Karpas-422 (cell line): ENCODE data around the gene FLII. TPM values are rescaled to one million over a fixed set of nuclear protein-coding genes. Genes with fewer than 3 reads are reported as not detected.

Experiments used
- DNase-seq: peaks from one replicate; pipeline ENCODE4 v3.0.0-alpha.2; 2015
- H2AFZ ChIP-seq: fragments of 200-600 bp; sonication (generic); 2 replicates; pipeline ENCODE4 v1.6.1; 2014; ENCODE audit warnings: antibody characterized with exemption, low read length, mixed read lengths
- H3K27ac ChIP-seq: fragments of 200-600 bp; sonication (generic); 2 replicates; pipeline ENCODE4 v1.5.1; 2014; ENCODE audit warnings: mild to moderate bottlenecking, low read length, moderate library complexity
- H3K27me3 ChIP-seq: fragments of 200-600 bp; sonication (generic); 2 replicates; pipeline ENCODE4 v1.6.1; 2014; ENCODE audit warnings: low read length, mixed read lengths
- H3K36me3 ChIP-seq: fragments of 200-600 bp; sonication (generic); 2 replicates; pipeline ENCODE4 v1.6.1; 2014; ENCODE audit warnings: low read length, mixed read lengths; ENCODE audit not compliant: insufficient read depth
- H3K4me1 ChIP-seq: fragments of 200-600 bp; sonication (generic); 2 replicates; pipeline ENCODE4 v1.6.1; 2014; ENCODE audit warnings: mild to moderate bottlenecking, low read length, mixed read lengths
- H3K4me2 ChIP-seq: fragments of 200-600 bp; sonication (generic); 2 replicates; pipeline ENCODE4 v1.6.1; 2014; ENCODE audit warnings: low read length, low read depth, mild to moderate bottlenecking; ENCODE audit not compliant: poor library complexity, severe bottlenecking
- H3K4me3 ChIP-seq: fragments of 200-600 bp; sonication (generic); 2 replicates; pipeline ENCODE4 v1.5.1; 2014; ENCODE audit warnings: mild to moderate bottlenecking, antibody characterized with exemption, low read length, mixed read lengths
- H3K79me2 ChIP-seq: fragments of 200-600 bp; sonication (generic); 2 replicates; pipeline ENCODE4 v1.6.1; 2014; ENCODE audit warnings: mild to moderate bottlenecking, low read length, mixed read lengths
- H3K9ac ChIP-seq: fragments of 200-600 bp; sonication (generic); 2 replicates; pipeline ENCODE4 v1.6.0; 2014; ENCODE audit warnings: low read length
- H3K9me2 ChIP-seq: fragments of 200-600 bp; sonication (generic), shearing (Covaris generic); replicated peaks from 2 replicates; pipeline ENCODE4 v1.6.0; 2014; ENCODE audit warnings: mild to moderate bottlenecking, low read length, moderate library complexity; ENCODE audit not compliant: insufficient read depth
- H3K9me3 ChIP-seq: fragments of 300-700, 200-600 bp; sonication (generic); 2 replicates; pipeline ENCODE4 v1.6.1; 2014; ENCODE audit warnings: low read length, mixed read lengths
- H4K20me1 ChIP-seq: fragments of 200-600 bp; sonication (generic); 2 replicates; pipeline ENCODE4 v1.6.1; 2014; ENCODE audit warnings: mild to moderate bottlenecking, antibody characterized with exemption, low read length, low read depth; ENCODE audit not compliant: insufficient read depth
- total RNA-seq: library from RNA; depleted of rRNA; stranded (reverse); fragments of >200 nt; shearing (Covaris generic); gene quantifications from 2 replicates; pipeline ENCODE4 v1.2.3, GENCODE V29; 2014; ENCODE audit warnings: low replicate concordance

Gene FLII
- total RNA-seq, 1 experiment from 2014 or later = 166 TPM

GRCh38 chr17:18252160-18252559 lies 6.4 kb downstream of the FLII start:
- H4K20me1 ChIP-seq = peaks cover 11% of the 10 kb centered on the region; the same call in 1 of the 2 replicates
- H2AFZ ChIP-seq = no peak overlapping the region
- peaks cover 6% of the 10 kb centered on the region for H3K4me1 ChIP-seq
- peaks cover 12% of the 10 kb centered on the region; the same call in 1 of the 2 replicates for H3K36me3 ChIP-seq
- H3K4me2 ChIP-seq = no peak overlapping the region
- H3K27ac ChIP-seq = no peak overlapping the region
- no peaks in the 10 kb centered on the region for H3K27me3 ChIP-seq
- H3K9me3 ChIP-seq = no peaks in the 10 kb centered on the region
- no peak for DNase-seq
- H3K79me2 ChIP-seq = peaks cover 16% of the 10 kb centered on the region
- no peak overlapping the region for H3K4me3 ChIP-seq
- H3K9ac ChIP-seq = no peak overlapping the region
- no peaks in the 10 kb centered on the region for H3K9me2 ChIP-seq

GRCh38 chr17:18251204-18251603 lies 7.3 kb downstream of the FLII start:
- DNase-seq = no peak
- Histone ChIP-seq H3K27me3 (no peaks in the 10 kb centered on the region), H3K9me2 (no peaks in the 10 kb centered on the region), H4K20me1 (peaks cover 8% of the 10 kb centered on the region; the same call in 1 of the 2 replicates), H2AFZ (no peak overlapping the region), H3K4me3 (no peak overlapping the region), H3K4me1 (peaks cover 2% of the 10 kb centered on the region; the same call in 1 of the 2 replicates), H3K9ac (no peak overlapping the region), H3K4me2 (no peak overlapping the region), H3K79me2 (peaks cover 6% of the 10 kb centered on the region; the same call in 1 of the 2 replicates), H3K9me3 (no peaks in the 10 kb centered on the region), H3K27ac (no peak overlapping the region), H3K36me3 (peaks cover 15% of the 10 kb centered on the region; the same call in 1 of the 2 replicates)

GRCh38 chr17:18250708-18251107 lies 7.8 kb downstream of the FLII start:
- Histone ChIP-seq H3K9ac (no peak overlapping the region), H3K36me3 (peaks cover 15% of the 10 kb centered on the region; the same call in 1 of the 2 replicates), H3K4me3 (no peak overlapping the region)

GRCh38 chr17:18250259-18250658 lies 8.3 kb downstream of the FLII start:
- no peaks in the 10 kb centered on the region for H3K9me2 ChIP-seq
- H3K4me1 ChIP-seq = peaks cover 2% of the 10 kb centered on the region; the same call in 1 of the 2 replicates
- no peak overlapping the region for H3K27ac ChIP-seq
- H3K4me2 ChIP-seq = no peak overlapping the region
- H3K79me2 ChIP-seq = no peaks in the 10 kb centered on the region
- peaks cover 19% of the 10 kb centered on the region; the same call in 1 of the 2 replicates for H3K36me3 ChIP-seq
- no peak overlapping the region for H3K4me3 ChIP-seq
- DNase-seq = no peak
- H3K27me3 ChIP-seq = no peaks in the 10 kb centered on the region
- H2AFZ ChIP-seq = no peak overlapping the region
- no peaks in the 10 kb centered on the region for H3K9me3 ChIP-seq
- H4K20me1 ChIP-seq = peaks cover 8% of the 10 kb centered on the region; the same call in 1 of the 2 replicates
- no peak overlapping the region for H3K9ac ChIP-seq

More at GRCh38 chr17:18250708-18251107, 7.8 kb downstream of the FLII start:
- Histone ChIP-seq H3K27ac (no peak overlapping the region), H3K79me2 (peaks cover 1% of the 10 kb centered on the region; the same call in 1 of the 2 replicates), H3K4me1 (peaks cover 2% of the 10 kb centered on the region; the same call in 1 of the 2 replicates), H3K4me2 (no peak overlapping the region), H2AFZ (no peak overlapping the region), H4K20me1 (peaks cover 8% of the 10 kb centered on the region; the same call in 1 of the 2 replicates), H3K9me3 (no peaks in the 10 kb centered on the region), H3K27me3 (no peaks in the 10 kb centered on the region), H3K9me2 (no peaks in the 10 kb centered on the region)
- no peak for DNase-seq

GRCh38 chr17:18248811-18249210 lies 9.7 kb downstream of the FLII start:
- peaks cover 2% of the 10 kb centered on the region; the same call in 1 of the 2 replicates for H3K4me1 ChIP-seq
- H2AFZ ChIP-seq = no peak overlapping the region
- H3K27me3 ChIP-seq = no peaks in the 10 kb centered on the region
- H3K27ac ChIP-seq = no peak overlapping the region
- no peaks in the 10 kb centered on the region for H3K79me2 ChIP-seq
- H3K9me2 ChIP-seq = no peaks in the 10 kb centered on the region
- no peak overlapping the region for H3K9ac ChIP-seq
- peaks cover 8% of the 10 kb centered on the region; the same call in 1 of the 2 replicates for H4K20me1 ChIP-seq
- DNase-seq = no peak
- H3K9me3 ChIP-seq = no peaks in the 10 kb centered on the region
- no peak overlapping the region for H3K4me3 ChIP-seq
- peaks cover 19% of the 10 kb centered on the region; the same call in 1 of the 2 replicates for H3K36me3 ChIP-seq
- H3K4me2 ChIP-seq = no peak overlapping the region

GRCh38 chr17:18248300-18248731 lies 10.2 kb downstream of the FLII start:
- Histone ChIP-seq H3K27me3 (no peaks in the 10 kb centered on the region), H3K4me3 (no peak overlapping the region), H3K9me2 (no peaks in the 10 kb centered on the region), H3K79me2 (no peaks in the 10 kb centered on the region), H2AFZ (no peak overlapping the region), H3K9ac (no peak overlapping the region), H3K4me1 (peaks cover 2% of the 10 kb centered on the region; the same call in 1 of the 2 replicates), H4K20me1 (peaks cover 8% of the 10 kb centered on the region; the same call in 1 of the 2 replicates), H3K27ac (no peak overlapping the region), H3K4me2 (no peak overlapping the region), H3K9me3 (no peaks in the 10 kb centered on the region), H3K36me3 (peaks cover 19% of the 10 kb centered on the region; the same call in 1 of the 2 replicates)
- DNase-seq = peak; percentile 91

- H3K79me2 ChIP-seq = no peaks in the 10 kb centered on the region
- H4K20me1 ChIP-seq = peaks cover 8% of the 10 kb centered on the region; the same call in 1 of the 2 replicates
- DNase-seq = no peak
- H2AFZ ChIP-seq = no peak overlapping the region
- no peak overlapping the region for H3K9ac ChIP-seq
- H3K4me1 ChIP-seq = peaks cover 2% of the 10 kb centered on the region; the same call in 1 of the 2 replicates
- H3K9me3 ChIP-seq = no peaks in the 10 kb centered on the region
- H3K9me2 ChIP-seq = no peaks in the 10 kb centered on the region
- H3K27ac ChIP-seq = no peak overlapping the region
- peaks cover 19% of the 10 kb centered on the region; the same call in 1 of the 2 replicates for H3K36me3 ChIP-seq
- H3K4me3 ChIP-seq = no peak overlapping the region
- H3K27me3 ChIP-seq = no peaks in the 10 kb centered on the region
- no peak overlapping the region for H3K4me2 ChIP-seq
These were observed 10.9 kb downstream of the FLII start for GRCh38 chr17:18247613-18248001.

- Histone ChIP-seq H4K20me1 (peaks cover 8% of the 10 kb centered on the region; the same call in 1 of the 2 replicates), H2AFZ (no peak overlapping the region), H3K9me2 (no peaks in the 10 kb centered on the region), H3K9ac (no peak overlapping the region), H3K4me1 (peaks cover 2% of the 10 kb centered on the region; the same call in 1 of the 2 replicates), H3K4me3 (no peak overlapping the region), H3K79me2 (no peaks in the 10 kb centered on the region), H3K27me3 (no peaks in the 10 kb centered on the region), H3K9me3 (no peaks in the 10 kb centered on the region), H3K27ac (no peak overlapping the region), H3K36me3 (peaks cover 19% of the 10 kb centered on the region; the same call in 1 of the 2 replicates), H3K4me2 (no peak overlapping the region)
- peak; percentile 93 for DNase-seq
These were observed 11.5 kb downstream of the FLII start for GRCh38 chr17:18246880-18247612.
